Keratinocyte (primary cell): ENCODE measurements around the gene MRPS35. TPM values are rescaled to one million over a fixed set of nuclear protein-coding genes. Genes with fewer than 3 reads are reported as not detected.

Experiments used
- DNase-seq: peaks from one replicate; pipeline ENCODE4 v3.0.0-alpha.2; 2011; ENCODE audit warnings: low read depth, missing footprints, low spot score
- FAIRE-seq: peaks from 2 replicates; lab custom pipeline; 2011; peaks lifted over from hg19 to GRCh38; lab: Jason Lieb, UNC
- H2AFZ ChIP-seq: 2 replicates; pipeline ENCODE4 v1.6.0; 2012; ENCODE audit warnings: low read length, control low read depth, inconsistent platforms; ENCODE audit not compliant: control insufficient read depth
- H3K27ac ChIP-seq: 2 replicates; pipeline ENCODE4 v1.5.1; 2011; ENCODE audit warnings: low read length; ENCODE audit not compliant: control insufficient read depth, insufficient read depth
- H3K27me3 ChIP-seq: 3 replicates; pipeline ENCODE4 v1.6.0; 2011; ENCODE audit warnings: low read length; ENCODE audit not compliant: control insufficient read depth, insufficient read depth; ENCODE audit errors: extremely low read depth
- H3K36me3 ChIP-seq, 2 experiments: 2 replicates in 1 of 2; 3 replicates in 1 of 2; pipeline ENCODE4 v1.5.1; 2011; ENCODE audit warnings: low read length in 2 of 2, mild to moderate bottlenecking in 1 of 2; ENCODE audit not compliant: control insufficient read depth in 2 of 2, insufficient read depth in 2 of 2; ENCODE audit errors: extremely low read depth in 1 of 2
- H3K4me1 ChIP-seq: 3 replicates; pipeline ENCODE4 v1.5.1; 2011; ENCODE audit warnings: low read length; ENCODE audit not compliant: control insufficient read depth, insufficient read depth; ENCODE audit errors: extremely low read depth
- H3K4me2 ChIP-seq: 3 replicates; pipeline ENCODE4 v1.6.0; 2011; ENCODE audit warnings: low read depth, low read length; ENCODE audit not compliant: control insufficient read depth, insufficient read depth; ENCODE audit errors: extremely low read depth
- H3K4me3 ChIP-seq, 3 experiments: fragments of 200-600 bp in 1 of 3; sonication (generic) in 1 of 3; 2 replicates in 2 of 3; 3 replicates in 1 of 3; pipeline ENCODE4 v1.5.1; 2011 to 2016; ENCODE audit warnings: low read length in 3 of 3, mild to moderate bottlenecking in 3 of 3, control low read depth in 2 of 3, inconsistent platforms in 1 of 3, low read depth in 1 of 3, mixed read lengths in 1 of 3, mixed run types in 1 of 3, moderate library complexity in 1 of 3; ENCODE audit not compliant: control insufficient read depth in 2 of 3, insufficient read depth in 2 of 3; ENCODE audit errors: extremely low read depth in 1 of 3
- H3K79me2 ChIP-seq: 2 replicates; pipeline ENCODE4 v1.6.0; 2012; ENCODE audit warnings: low read length; ENCODE audit not compliant: control insufficient read depth, insufficient read depth
- H3K9ac ChIP-seq: 3 replicates; pipeline ENCODE4 v1.6.0; 2011; ENCODE audit warnings: low read length; ENCODE audit not compliant: control insufficient read depth, insufficient read depth; ENCODE audit errors: extremely low read depth
- H3K9me1 ChIP-seq: 3 replicates; pipeline ENCODE4 v1.6.0; 2011; ENCODE audit warnings: low read length; ENCODE audit not compliant: control insufficient read depth, insufficient read depth; ENCODE audit errors: extremely low read depth
- H3K9me3 ChIP-seq: 2 replicates; pipeline ENCODE4 v1.5.1; 2012; ENCODE audit warnings: low read depth, low read length; ENCODE audit not compliant: control insufficient read depth
- H4K20me1 ChIP-seq: 3 replicates; pipeline ENCODE4 v1.6.0; 2011; ENCODE audit warnings: low read length; ENCODE audit not compliant: control insufficient read depth, insufficient read depth; ENCODE audit errors: extremely low read depth
- CTCF ChIP-seq, 3 experiments: IDR thresholded peaks in 1 of 3; conservative IDR thresholded peaks in 1 of 3; optimal IDR thresholded peaks in 1 of 3; 2 replicates in 2 of 3; 3 replicates in 1 of 3; pipeline versions ENCODE3 to v1.5.1; 2011; ENCODE audit warnings: low read length in 3 of 3, mild to moderate bottlenecking in 3 of 3, moderate library complexity in 2 of 3, control low read depth in 1 of 3, inconsistent platforms in 1 of 3; ENCODE audit not compliant: insufficient read depth in 2 of 3; ENCODE audit errors: extremely low read depth in 1 of 3
- EZH2 ChIP-seq: IDR thresholded peaks from one replicate; pipeline ENCODE4 v1.6.1; 2012; ENCODE audit warnings: inconsistent platforms, mild to moderate bottlenecking, low read length, moderate library complexity
- dilution Hi-C: fragments of 300-500 bp; cut with MboI; formaldehyde crosslinking; loops from one replicate; pipeline ENCODE4 v1.7.0; 2020; ENCODE audit warnings: low sequenced_read_pairs; ENCODE audit not compliant: extremely low pct_ligation_motif_present
- polyA plus RNA-seq, 5 experiments: library from polyadenylated mRNA; depleted of rRNA in 3 of 5; stranded (reverse) in 3 of 5; stranded (forward) in 1 of 5; unstranded in 1 of 5; fragments of >200 nt; gene quantifications; 1 replicate in 1 of 5; 2 replicates in 3 of 5; 3 replicates in 1 of 5; pipeline versions ENCODE4 v1.2.1 to v1.2.3, GENCODE V29; 2011 to 2012; ENCODE audit warnings: missing spikeins in 2 of 5, low read depth in 1 of 5, low replicate concordance in 1 of 5

Gene MRPS35
- polyA plus RNA-seq, 1 donor (not counting 4 experiments of a cell fraction or from before 2014, with no cell fraction given), result 60.1 TPM

DNA sequence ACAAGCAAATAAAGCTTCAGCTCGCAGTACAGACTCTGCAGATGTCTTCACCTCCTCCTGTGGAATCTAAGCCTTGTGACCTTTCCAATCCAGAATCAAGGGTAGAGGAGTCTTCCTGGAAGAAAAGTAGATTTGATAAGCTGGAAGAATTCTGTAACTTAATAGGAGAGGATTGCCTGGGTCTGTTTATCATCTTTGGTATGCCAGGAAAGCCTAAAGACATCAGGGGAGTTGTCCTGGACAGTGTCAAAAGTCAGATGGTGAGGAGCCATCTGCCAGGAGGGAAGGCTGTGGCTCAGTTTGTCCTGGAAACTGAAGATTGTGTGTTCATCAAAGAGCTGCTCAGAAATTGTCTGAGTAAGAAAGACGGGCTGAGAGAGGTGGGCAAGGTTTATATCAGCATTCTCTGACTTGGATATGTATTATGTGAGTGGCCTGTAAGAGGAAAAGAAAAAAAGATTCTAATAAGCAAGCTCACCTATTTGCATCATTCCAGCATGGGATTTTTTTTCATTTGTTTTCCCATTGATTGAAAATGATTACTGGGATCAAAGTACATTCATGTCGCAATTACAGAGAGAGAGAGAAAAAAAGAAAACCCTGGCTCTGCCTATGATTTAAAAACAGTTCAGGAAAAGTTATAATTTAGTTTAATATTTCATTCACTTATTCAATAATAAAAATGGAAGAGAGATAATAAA lies 13.6 kb upstream of the MRPS35 start:
- no peak for FAIRE-seq
- Histone ChIP-seq H3K9me1 (no peaks in the 10 kb centered on the region), H4K20me1 (no peaks in the 10 kb centered on the region), H3K4me1 (no peaks in the 10 kb centered on the region), H3K36me3 (peaks cover 9 to 17% of the 10 kb centered on the region in 2 experiments), H3K9ac (no peak overlapping the region), H3K27me3 (no peaks in the 10 kb centered on the region), H3K4me2 (no peak overlapping the region), H3K79me2 (no peaks in the 10 kb centered on the region), H2AFZ (no peak overlapping the region), H3K9me3 (no peaks in the 10 kb centered on the region), H3K4me3 (no peak overlapping the region), H3K27ac (no peak overlapping the region)
- DNase-seq, result no peak
- dilution Hi-C loops, result no loop called here
- TF ChIP-seq EZH2, result no peak

- Histone ChIP-seq H3K9ac (no peak overlapping the region), H3K4me1 (peaks cover 16% of the 10 kb centered on the region), H3K4me3 (no peak overlapping the region), H3K4me2 (no peak overlapping the region), H3K9me3 (no peaks in the 10 kb centered on the region), H3K27me3 (no peaks in the 10 kb centered on the region), H3K27ac (peak overlapping the region; percentile 28), H4K20me1 (no peaks in the 10 kb centered on the region), H3K79me2 (no peaks in the 10 kb centered on the region), H3K36me3 (peaks cover 0 to 2% of the 10 kb centered on the region in 2 experiments), H3K9me1 (no peaks in the 10 kb centered on the region), H2AFZ (no peak overlapping the region)
- peak; percentile 59 for DNase-seq
- FAIRE-seq, result peak; percentile 91
- TF ChIP-seq EZH2, result no peak
- peak; percentile 75 to 97 (median 86) for TF ChIP-seq CTCF (optimal IDR thresholded peaks at IDR 0.05 in 1 of 3, IDR thresholded peaks at IDR 0.05 in 1 of 3, conservative IDR thresholded peaks at IDR 0.05 in 1 of 3; ENCODE audit: extremely low read depth in 1 of 3, insufficient read depth in 2 of 3, low read length in 3 of 3)
- dilution Hi-C loops, result no loop called here
Measured at GRCh38 chr12:27703720-27704452, 6.7 kb upstream of the MRPS35 start.
